HepG2 (cell line): ENCODE results near the gene RTN3. TPM values are rescaled to one million over a fixed set of nuclear protein-coding genes. Genes with fewer than 3 reads are reported as not detected.
A peak's percentile ranks its signal among the peaks of the same experiment; 100 is the strongest.

Experiments
- AKAP8 ChIP-seq: sonication (generic); formaldehyde crosslinking; IDR thresholded peaks from 2 replicates; pipeline ENCODE4 v1.5.1; 2020; ENCODE audit warnings: mild to moderate bottlenecking, missing genetic modification reagents
- BCL6 ChIP-seq: IDR thresholded peaks from 2 replicates; pipeline ENCODE4 v1.6.1; 2016; ENCODE audit warnings: missing genetic modification reagents, missing compliant biosample characterization
- CBFB ChIP-seq: sonication (generic); formaldehyde crosslinking; IDR thresholded peaks from 2 replicates; pipeline ENCODE4 v1.4.0; 2020; ENCODE audit warnings: missing genetic modification reagents
- DPF2 ChIP-seq: sonication (generic); formaldehyde crosslinking; IDR thresholded peaks from 2 replicates; pipeline ENCODE4 v1.4.0; 2020; ENCODE audit warnings: mild to moderate bottlenecking, low read depth, missing genetic modification reagents, borderline replicate concordance
- FOXP1 ChIP-seq, 2 experiments: fragments of 450-650 bp in 1 of 2; IDR thresholded peaks; 2 replicates each; pipeline ENCODE4 v1.6.1; 2017 to 2018; ENCODE audit warnings: antibody characterized with exemption in 1 of 2
- HBP1 ChIP-seq: IDR thresholded peaks from 2 replicates; pipeline ENCODE4 v1.6.1; 2016; ENCODE audit warnings: low read depth, control low read depth
- HES4 ChIP-seq: sonication (generic); formaldehyde crosslinking; IDR thresholded peaks from 2 replicates; pipeline ENCODE4 v1.9.0; 2021; ENCODE audit warnings: mild to moderate bottlenecking, missing genetic modification reagents, borderline replicate concordance
- HOXA9 ChIP-seq: sonication (generic); formaldehyde crosslinking; IDR thresholded peaks from 2 replicates; pipeline ENCODE4 v1.8.1; 2022; ENCODE audit warnings: missing genetic modification reagents, mild to moderate bottlenecking, moderate library complexity, borderline replicate concordance
- HOXD1 ChIP-seq: sonication (generic); formaldehyde crosslinking; IDR thresholded peaks from 2 replicates; pipeline ENCODE4 v1.5.0; 2020; ENCODE audit warnings: missing genetic modification reagents
- NFIB ChIP-seq: sonication (generic); formaldehyde crosslinking; IDR thresholded peaks from 2 replicates; pipeline ENCODE4 v1.9.0; 2021; ENCODE audit warnings: missing genetic modification reagents, mild to moderate bottlenecking, borderline replicate concordance
- SCMH1 ChIP-seq: sonication (generic); formaldehyde crosslinking; IDR thresholded peaks from 2 replicates; pipeline ENCODE4 v1.9.0; 2021; ENCODE audit warnings: missing genetic modification reagents, mild to moderate bottlenecking, borderline replicate concordance
- SNAPC5 ChIP-seq: sonication (generic); formaldehyde crosslinking; IDR thresholded peaks from 2 replicates; pipeline ENCODE4 v1.8.1; 2023; ENCODE audit warnings: mild to moderate bottlenecking, missing genetic modification reagents, borderline replicate concordance
- SNRNP70 ChIP-seq: fragments of 200-400 bp; formaldehyde crosslinking; IDR thresholded peaks from 2 replicates; pipeline ENCODE4 v1.6.1; 2017; ENCODE audit warnings: mild to moderate bottlenecking, low read depth, low read length, moderate library complexity
- SRSF1 ChIP-seq: fragments of 200-400 bp; formaldehyde crosslinking; optimal IDR thresholded peaks from 2 replicates; pipeline ENCODE3; 2017; ENCODE audit warnings: mild to moderate bottlenecking, low read depth, low read length, moderate library complexity
- TEAD3 ChIP-seq: optimal IDR thresholded peaks from 2 replicates; pipeline ENCODE3; 2016; ENCODE audit warnings: borderline replicate concordance
- THAP8 ChIP-seq: sonication (generic); formaldehyde crosslinking; IDR thresholded peaks from 2 replicates; pipeline ENCODE4 v1.5.1; 2020; ENCODE audit warnings: missing genetic modification reagents, mild to moderate bottlenecking, borderline replicate concordance
- XRCC5 ChIP-seq: fragments of 200-400 bp; formaldehyde crosslinking; optimal IDR thresholded peaks from 2 replicates; pipeline ENCODE3; 2017; ENCODE audit warnings: mild to moderate bottlenecking, low read length
- YEATS4 ChIP-seq: sonication (generic); formaldehyde crosslinking; IDR thresholded peaks from 2 replicates; pipeline ENCODE4 v1.4.0; 2020; ENCODE audit warnings: missing genetic modification reagents, borderline replicate concordance
- ZBTB38 ChIP-seq: sonication (generic); formaldehyde crosslinking; IDR thresholded peaks from 2 replicates; pipeline ENCODE4 v1.5.1; 2020; ENCODE audit warnings: mild to moderate bottlenecking, missing genetic modification reagents
- ZMYM4 ChIP-seq: sonication (generic); formaldehyde crosslinking; IDR thresholded peaks from 2 replicates; pipeline ENCODE4 v1.8.1; 2023; ENCODE audit warnings: mild to moderate bottlenecking, missing genetic modification reagents
- ZNF12 ChIP-seq: sonication (generic); formaldehyde crosslinking; IDR thresholded peaks from 2 replicates; pipeline ENCODE4 v1.5.0; 2020; ENCODE audit warnings: missing genetic modification reagents
- ZNF234 ChIP-seq: sonication (generic); formaldehyde crosslinking; conservative IDR thresholded peaks from 2 replicates; pipeline ENCODE4 v1.5.1; 2020; ENCODE audit warnings: mild to moderate bottlenecking, missing genetic modification reagents
- ZNF260 ChIP-seq: sonication (generic); formaldehyde crosslinking; IDR thresholded peaks from 2 replicates; pipeline ENCODE4 v1.4.0; 2020; ENCODE audit warnings: missing genetic modification reagents, low read depth, mild to moderate bottlenecking, borderline replicate concordance
- ZNF263 ChIP-seq: sonication (generic); formaldehyde crosslinking; IDR thresholded peaks from 2 replicates; pipeline ENCODE4 v1.4.0; 2020; ENCODE audit warnings: missing genetic modification reagents
- ZNF367 ChIP-seq: sonication (generic); formaldehyde crosslinking; IDR thresholded peaks from 2 replicates; pipeline ENCODE4 v1.4.0; 2020; ENCODE audit warnings: missing genetic modification reagents, borderline replicate concordance
- ZNF468 ChIP-seq: sonication (generic); formaldehyde crosslinking; IDR thresholded peaks from 2 replicates; pipeline ENCODE4 v1.8.0; 2022; ENCODE audit warnings: mild to moderate bottlenecking, moderate library complexity, missing genetic modification reagents
- ZNF501 ChIP-seq: sonication (generic); formaldehyde crosslinking; IDR thresholded peaks from 2 replicates; pipeline ENCODE4 v1.5.1; 2020; ENCODE audit warnings: mild to moderate bottlenecking, moderate library complexity, missing genetic modification reagents
- ZNF572 ChIP-seq: sonication (generic); formaldehyde crosslinking; IDR thresholded peaks from 2 replicates; pipeline ENCODE4 v1.5.1; 2020; ENCODE audit warnings: mild to moderate bottlenecking, missing genetic modification reagents
- ZNF674 ChIP-seq: sonication (generic); formaldehyde crosslinking; IDR thresholded peaks from 2 replicates; pipeline ENCODE4 v1.5.0; 2020; ENCODE audit warnings: low read depth, mild to moderate bottlenecking, missing genetic modification reagents
- ZNF746 ChIP-seq: sonication (generic); formaldehyde crosslinking; IDR thresholded peaks from 2 replicates; pipeline ENCODE4 v1.8.0; 2022; ENCODE audit warnings: mild to moderate bottlenecking, missing genetic modification reagents
- ZNF781 ChIP-seq: sonication (generic); formaldehyde crosslinking; IDR thresholded peaks from 2 replicates; pipeline ENCODE4 v1.5.1; 2020; ENCODE audit warnings: borderline replicate concordance, mild to moderate bottlenecking, missing genetic modification reagents; ENCODE audit errors: not compliant biosample characterization
- polyA plus RNA-seq, 8 experiments: library from polyadenylated mRNA; depleted of rRNA in 3 of 8; stranded (reverse) in 7 of 8; unstranded in 1 of 8; fragments of >200 nt; fragmentation: Illumina TruSeq in 4 of 8; extraction: Trizol in 4 of 8; gene quantifications; 2 replicates each; pipeline versions ENCODE4 v1.2.1 to v1.2.3, GENCODE V29; 2011 to 2016; ENCODE audit warnings: low read depth in 4 of 8, missing spikeins in 1 of 8, mixed read lengths in 1 of 8; ENCODE audit not compliant: insufficient read depth in 1 of 8
- total RNA-seq, 5 experiments: library from RNA; depleted of rRNA; stranded (reverse); fragments of >200 nt; fragmentation: Illumina TruSeq; extraction: Trizol; gene quantifications; 2 replicates each; pipeline ENCODE4 v1.2.3, GENCODE V29; 2016; ENCODE audit warnings: low read depth in 1 of 5

RTN3 gene
- total and polyA plus RNA-seq, 2 of the 13 experiments (the other 11 are each of a cell fraction or from before 2014, with no cell fraction given): 32.2 to 41.1 TPM

GRCh38 chr11:63769714-63770455, 88.6 kb downstream of the RTN3 start (continued):
- TF ChIP-seq DPF2 (CRISPR knock-in tag): no peak
- TF ChIP-seq HBP1 (CRISPR knock-in tag): no peak
- no peak for TF ChIP-seq ZMYM4
- TF ChIP-seq ZNF746 (CRISPR knock-in tag): no peak
- no peak for TF ChIP-seq SNRNP70
- TF ChIP-seq ZNF501 (CRISPR knock-in tag): 0 out of 2 replicates have a peak, but pooled peaks have one; percentile 48
- no peak for TF ChIP-seq ZNF367
- no peak for TF ChIP-seq TEAD3 (CRISPR knock-in tag)
- TF ChIP-seq ZNF263 (CRISPR knock-in tag): peak; percentile 87
- no peak for TF ChIP-seq ZNF468
- TF ChIP-seq HES4: no peak
- TF ChIP-seq CBFB (CRISPR knock-in tag): no peak
- no peak for TF ChIP-seq SRSF1
- TF ChIP-seq HOXD1 (CRISPR knock-in tag): no peak
- no peak for TF ChIP-seq ZNF674 (CRISPR knock-in tag)
- TF ChIP-seq ZBTB38 (CRISPR knock-in tag): no peak
- TF ChIP-seq HOXA9: no peak
- no peak for TF ChIP-seq ZNF781 (CRISPR knock-in tag)
- TF ChIP-seq ZNF260 (CRISPR knock-in tag): no peak
- TF ChIP-seq NFIB: no peak
- peak; percentile 17; the same call in 1 of the 2 replicates for TF ChIP-seq YEATS4 (CRISPR knock-in tag)
- TF ChIP-seq ZNF572 (CRISPR knock-in tag): 0 out of 2 replicates have a peak, but pooled peaks have one; percentile 63
- TF ChIP-seq FOXP1 (IDR thresholded peaks at IDR 0.05): no peak
- TF ChIP-seq FOXP1 (CRISPR knock-in tag; IDR thresholded peaks at IDR 0.05): no peak
- TF ChIP-seq ZNF12 (CRISPR knock-in tag): no peak
- TF ChIP-seq XRCC5: no peak
- peak; percentile 31; the same call in 1 of the 2 replicates for TF ChIP-seq BCL6 (CRISPR knock-in tag)
- 0 out of 2 replicates have a peak, but pooled peaks have one; percentile 31 for TF ChIP-seq AKAP8
- no peak for TF ChIP-seq SNAPC5 (CRISPR knock-in tag)
- no peak for TF ChIP-seq ZNF234 (CRISPR knock-in tag)
- no peak for TF ChIP-seq SCMH1 (CRISPR knock-in tag)
- no peak for TF ChIP-seq THAP8 (CRISPR knock-in tag)
